GM19193 (cell line): ENCODE measurements around the gene MARS1.

Experiments
- POLR2A ChIP-seq: IDR thresholded peaks from 4 replicates; pipeline ENCODE4 v1.6.1; 2011; ENCODE audit not compliant: insufficient read depth, insufficient read length; ENCODE audit errors: extremely low read depth

Gene MARS1

DNA sequence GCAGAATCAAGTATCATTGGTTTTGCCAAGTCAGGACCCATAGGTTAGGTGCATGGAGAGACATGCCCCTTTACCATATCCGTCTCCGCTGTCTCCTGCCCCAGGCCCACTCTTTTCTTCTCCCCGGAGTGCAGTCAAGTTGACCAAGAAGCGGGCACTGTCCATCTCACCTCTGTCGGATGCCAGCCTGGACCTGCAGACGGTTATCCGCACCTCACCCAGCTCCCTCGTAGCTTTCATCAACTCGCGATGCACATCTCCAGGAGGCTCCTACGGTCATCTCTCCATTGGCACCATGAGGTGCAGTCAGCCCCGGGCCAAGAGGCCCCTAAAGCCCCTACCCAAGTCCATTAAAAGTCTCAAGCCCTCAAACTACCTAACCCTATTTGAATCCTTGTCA lies 23.3 kb upstream of the MARS1 start:
- no peak for TF ChIP-seq POLR2A

- TF ChIP-seq POLR2A, result no peak
These were observed 22.7 kb upstream of the MARS1 start for GRCh38 chr12:57465030-57465746.

- TF ChIP-seq POLR2A, result peak; percentile 12
These were observed 21.9 kb upstream of the MARS1 start for GRCh38 chr12:57465747-57466505.

- peak; percentile 2 for TF ChIP-seq POLR2A
These were observed 20.5 kb upstream of the MARS1 start for GRCh38 chr12:57467212-57467874.

- TF ChIP-seq POLR2A, result no peak
These were observed 20.0 kb upstream of the MARS1 start for GRCh38 chr12:57467915-57468314.

DNA sequence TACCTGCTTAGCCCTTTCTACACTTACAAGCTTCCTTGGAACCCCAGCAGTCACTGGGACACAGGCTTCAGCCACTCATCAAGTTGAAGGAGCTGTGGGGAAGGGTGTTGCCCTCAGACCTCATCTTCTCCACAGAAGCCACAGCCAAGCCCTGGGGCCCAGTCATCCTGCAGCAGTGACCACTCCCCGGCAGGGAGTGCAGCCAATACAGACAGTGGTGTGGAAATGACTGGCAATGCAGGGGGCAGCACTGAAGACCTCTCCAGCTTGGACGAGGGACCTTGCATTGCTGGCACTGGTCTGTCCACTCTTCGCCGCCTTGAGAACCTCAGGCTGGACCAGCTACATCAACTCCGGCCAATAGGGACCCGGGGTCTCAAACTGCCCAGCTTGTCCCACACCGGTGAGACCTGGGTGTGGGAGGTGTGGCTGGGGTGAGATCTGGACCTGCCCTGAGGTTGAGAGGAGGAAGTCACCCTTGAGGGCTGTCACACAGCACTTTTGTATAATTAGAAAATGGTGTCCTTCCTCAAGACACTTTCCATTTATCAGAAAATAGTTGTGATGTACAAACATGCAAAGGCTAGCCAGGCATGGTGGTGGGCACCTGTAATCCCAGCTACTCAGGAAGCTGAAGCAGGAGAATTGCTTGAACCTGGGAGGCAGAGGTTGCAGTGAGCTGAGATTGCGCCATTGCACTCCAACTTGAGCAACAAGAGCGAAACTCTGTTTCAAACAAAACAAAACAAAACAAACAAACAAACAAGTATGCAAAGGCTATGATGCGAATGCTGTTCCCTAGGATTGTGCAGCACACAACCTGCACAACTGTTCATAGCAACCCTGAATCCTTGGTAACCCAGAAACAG lies 18.3 kb upstream of the MARS1 start:
- no peak for TF ChIP-seq POLR2A

- TF ChIP-seq POLR2A, result no peak
These were observed 17.4 kb upstream of the MARS1 start for GRCh38 chr12:57470286-57470969.

DNA sequence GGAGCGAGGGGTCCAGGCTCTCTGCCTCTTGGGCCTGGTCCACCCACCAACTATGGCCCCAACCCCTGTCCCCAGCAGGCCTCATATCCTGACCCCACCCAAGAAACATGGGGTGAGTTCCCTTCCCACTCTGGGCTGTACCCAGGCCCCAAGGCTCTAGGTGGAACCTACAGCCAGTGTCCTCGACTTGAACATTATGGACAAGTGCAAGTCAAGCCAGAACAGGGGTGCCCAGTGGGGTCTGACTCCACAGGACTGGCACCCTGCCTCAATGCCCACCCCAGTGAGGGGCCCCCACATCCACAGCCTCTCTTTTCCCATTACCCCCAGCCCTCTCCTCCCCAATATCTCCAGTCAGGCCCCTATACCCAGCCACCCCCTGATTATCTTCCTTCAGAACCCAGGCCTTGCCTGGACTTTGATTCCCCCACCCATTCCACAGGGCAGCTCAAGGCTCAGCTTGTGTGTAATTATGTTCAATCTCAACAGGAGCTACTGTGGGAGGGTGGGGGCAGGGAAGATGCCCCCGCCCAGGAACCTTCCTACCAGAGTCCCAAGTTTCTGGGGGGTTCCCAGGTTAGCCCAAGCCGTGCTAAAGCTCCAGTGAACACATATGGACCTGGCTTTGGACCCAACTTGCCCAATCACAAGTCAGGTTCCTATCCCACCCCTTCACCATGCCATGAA lies 16.8 kb upstream of the MARS1 start:
- TF ChIP-seq POLR2A, result peak; percentile 34

DNA sequence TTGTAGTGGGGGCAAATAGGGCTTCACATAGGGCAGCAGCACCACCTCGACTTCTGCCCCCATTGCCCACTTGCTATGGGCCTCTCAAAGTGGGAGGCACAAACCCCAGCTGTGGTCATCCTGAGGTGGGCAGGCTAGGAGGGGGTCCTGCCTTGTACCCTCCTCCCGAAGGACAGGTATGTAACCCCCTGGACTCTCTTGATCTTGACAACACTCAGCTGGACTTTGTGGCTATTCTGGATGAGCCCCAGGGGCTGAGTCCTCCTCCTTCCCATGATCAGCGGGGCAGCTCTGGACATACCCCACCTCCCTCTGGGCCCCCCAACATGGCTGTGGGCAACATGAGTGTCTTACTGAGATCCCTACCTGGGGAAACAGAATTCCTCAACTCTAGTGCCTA lies 16.2 kb upstream of the MARS1 start:
- no peak for TF ChIP-seq POLR2A

DNA sequence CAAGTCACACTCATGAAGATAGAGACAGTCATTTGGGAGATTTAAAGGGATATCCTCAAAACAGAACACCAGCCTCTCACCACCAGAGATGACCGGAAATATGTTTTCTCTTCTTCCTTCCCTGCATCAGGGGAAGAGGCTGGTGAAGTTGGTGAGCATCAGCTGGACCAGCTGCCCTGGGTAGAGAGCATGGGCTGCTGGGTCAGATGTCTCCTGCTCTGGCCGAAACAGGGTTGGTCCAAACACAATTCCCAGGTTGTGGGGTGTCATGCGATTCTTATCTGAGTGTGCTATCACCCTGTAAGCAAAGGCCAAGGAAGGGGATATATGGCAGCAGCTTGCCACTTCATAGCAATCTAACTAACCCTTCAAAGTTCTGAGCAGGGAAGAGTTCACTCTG lies 15.5 kb upstream of the MARS1 start:
- TF ChIP-seq POLR2A, result no peak

DNA sequence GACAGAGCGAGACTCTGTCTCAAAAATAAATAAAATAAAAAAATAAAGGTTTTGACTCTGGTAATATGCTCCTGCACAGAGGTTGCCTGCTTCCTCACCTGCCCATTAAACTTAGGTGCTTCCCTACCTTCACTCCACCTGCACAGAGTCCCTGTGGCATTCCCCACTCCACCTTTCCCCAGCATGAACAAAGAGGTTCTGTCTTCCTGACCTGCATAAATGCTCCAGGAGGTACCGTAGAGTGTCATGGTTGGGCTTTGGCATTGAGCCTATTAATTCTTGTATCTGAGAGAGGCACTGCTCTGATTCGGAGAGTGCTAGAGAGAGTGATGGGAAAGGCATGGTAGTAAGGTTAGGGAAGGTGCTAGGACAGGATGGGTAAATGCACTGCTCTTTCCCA lies 14.5 kb upstream of the MARS1 start:
- TF ChIP-seq POLR2A, result no peak

GRCh38 chr12:57473886-57474285 lies 14.0 kb upstream of the MARS1 start:
- no peak for TF ChIP-seq POLR2A

GRCh38 chr12:57474430-57474829 lies 13.4 kb upstream of the MARS1 start:
- TF ChIP-seq POLR2A, result no peak

DNA sequence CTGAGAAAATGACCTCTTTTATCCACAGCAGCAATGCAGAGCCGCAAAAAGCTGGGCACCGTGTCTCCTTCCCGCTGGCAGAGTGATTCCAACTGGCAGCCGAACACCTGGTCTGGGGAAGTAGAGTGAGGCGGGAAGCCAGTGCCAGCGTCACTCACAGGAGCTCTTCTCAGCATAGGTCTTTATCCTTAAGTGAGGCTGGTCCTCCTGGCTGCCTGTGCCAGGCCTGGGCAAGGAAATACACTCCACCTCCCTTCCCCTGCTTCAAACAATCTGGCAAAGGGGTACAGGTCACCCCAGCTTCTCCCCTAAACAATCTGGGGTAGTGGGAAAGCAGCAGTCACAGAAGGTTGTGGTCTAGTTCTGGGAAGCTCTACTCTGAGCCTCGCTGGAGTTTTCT lies 13.0 kb upstream of the MARS1 start:
- no peak for TF ChIP-seq POLR2A
